WTC11 (cell line): ENCODE measurements around the gene ELAC2. TPM values are rescaled to one million over a fixed set of nuclear protein-coding genes. Genes with fewer than 3 reads are reported as not detected.
A peak's percentile ranks its signal among the peaks of the same experiment; 100 is the strongest.

Experiments used
- ATAC-seq: fragments of 200-7000 bp; cut with Tn5 transposase; 2 replicates; pipeline ENCODE4 v1.10.0; 2021; ENCODE audit warnings: mild to moderate bottlenecking, moderate library complexity
- CTCF ChIA-PET: fragments of 300-600 bp; sonication (Branson Sonifier 250); formaldehyde crosslinking; loops from one replicate; lab custom pipeline; 2021; ENCODE audit warnings: antibody characterized with exemption; lab: Charles Lee
- POLR2A ChIA-PET: fragments of 350-600 bp; sonication (Branson Sonifier 250); formaldehyde crosslinking; loops from one replicate; lab custom pipeline; 2021; ENCODE audit warnings: antibody characterized with exemption; lab: Charles Lee
- DNase-seq: peaks from one replicate; pipeline ENCODE4 v3.0.0; 2021; ENCODE audit warnings: low spot score
- H3K27ac Mint-ChIP-seq: 2 replicates; pipeline ENCODE4 v1.8.0; 2021; ENCODE audit warnings: mixed read lengths
- H3K27me3 Mint-ChIP-seq: 2 replicates; pipeline ENCODE4 v1.8.0; 2021; ENCODE audit warnings: low read depth, mild to moderate bottlenecking, moderate library complexity, mixed read lengths
- H3K36me3 Mint-ChIP-seq: 2 replicates; pipeline ENCODE4 v1.8.0; 2021; ENCODE audit warnings: mixed read lengths
- H3K4me1 Mint-ChIP-seq: 2 replicates; pipeline ENCODE4 v1.8.0; 2022; ENCODE audit warnings: mixed read lengths
- H3K4me3 Mint-ChIP-seq: 2 replicates; pipeline ENCODE4 v1.8.0; 2021; ENCODE audit warnings: mild to moderate bottlenecking, moderate library complexity, mixed read lengths
- H3K9me3 Mint-ChIP-seq: 2 replicates; pipeline ENCODE4 v1.8.0; 2021; ENCODE audit warnings: mixed read lengths
- EMX1 ChIP-seq: fragments of 250-450 bp; sonication (Bioruptor Pico); IDR thresholded peaks from 2 replicates; pipeline ENCODE4 v1.8.0; 2021; ENCODE audit warnings: mild to moderate bottlenecking
- GABPB1 ChIP-seq: sonication (generic); formaldehyde crosslinking; IDR thresholded peaks from 2 replicates; pipeline ENCODE4 v1.8.1; 2023; ENCODE audit warnings: mild to moderate bottlenecking, missing genetic modification reagents
- NFATC4 ChIP-seq: fragments of 250-450 bp; sonication (Bioruptor Pico); IDR thresholded peaks from 2 replicates; pipeline ENCODE4 v1.9.0; 2021; ENCODE audit warnings: mild to moderate bottlenecking
- NFE2L1 ChIP-seq: sonication (generic); formaldehyde crosslinking; IDR thresholded peaks from 2 replicates; pipeline ENCODE4 v1.8.1; 2023; ENCODE audit warnings: missing genetic modification reagents
- NFYB ChIP-seq: sonication (generic); formaldehyde crosslinking; conservative IDR thresholded peaks from 2 replicates; pipeline ENCODE4 v1.8.0; 2022; ENCODE audit warnings: low read depth, missing genetic modification reagents
- NR1H2 ChIP-seq: sonication (generic); formaldehyde crosslinking; IDR thresholded peaks from 2 replicates; pipeline ENCODE4 v1.9.0; 2021; ENCODE audit warnings: mild to moderate bottlenecking, moderate library complexity, missing genetic modification reagents
- NR3C1 ChIP-seq: sonication (generic); formaldehyde crosslinking; conservative IDR thresholded peaks from 2 replicates; pipeline ENCODE4 v1.8.1; 2023; ENCODE audit warnings: low read depth, mild to moderate bottlenecking, missing genetic modification reagents
- RORB ChIP-seq: fragments of 250-450 bp; sonication (Bioruptor Pico); IDR thresholded peaks from 2 replicates; pipeline ENCODE4 v1.9.0; 2021; ENCODE audit warnings: mild to moderate bottlenecking
- ZNF121 ChIP-seq: sonication (generic); formaldehyde crosslinking; IDR thresholded peaks from 2 replicates; pipeline ENCODE4 v1.8.0; 2023; ENCODE audit warnings: missing genetic modification reagents
- ZNF671 ChIP-seq: fragments of 250-450 bp; sonication (Bioruptor Pico); IDR thresholded peaks from 2 replicates; pipeline ENCODE4 v1.8.0; 2021; ENCODE audit warnings: mild to moderate bottlenecking
- total RNA-seq: library from RNA; stranded (reverse); gene quantifications from 3 replicates; pipeline ENCODE4 v1.2.3, GENCODE V29; 2021
- TF ChIP-seq, protein P1 (sequence below): sonication (generic); formaldehyde crosslinking; IDR thresholded peaks from 2 replicates; pipeline ENCODE4 v1.8.0; 2023; ENCODE audit warnings: missing genetic modification reagents
- TF ChIP-seq, protein P2 (sequence below): sonication (generic); formaldehyde crosslinking; IDR thresholded peaks from 2 replicates; pipeline ENCODE4 v1.8.0; 2023; ENCODE audit warnings: missing genetic modification reagents, mild to moderate bottlenecking, borderline replicate concordance
- TF ChIP-seq, protein P3 (sequence below): sonication (generic); formaldehyde crosslinking; IDR thresholded peaks from 2 replicates; pipeline ENCODE4 v1.8.1; 2022; ENCODE audit warnings: low read depth, missing genetic modification reagents, borderline replicate concordance
- TF ChIP-seq, protein P4 (sequence below): sonication (generic); formaldehyde crosslinking; IDR thresholded peaks from 2 replicates; pipeline ENCODE4 v1.8.1; 2023; ENCODE audit warnings: mild to moderate bottlenecking, missing genetic modification reagents
- TF ChIP-seq, protein P5 (sequence below): sonication (generic); formaldehyde crosslinking; IDR thresholded peaks from 2 replicates; pipeline ENCODE4 v1.8.1; 2023; ENCODE audit warnings: mild to moderate bottlenecking, missing genetic modification reagents, moderate library complexity
- TF ChIP-seq, protein P6 (sequence below): sonication (generic); formaldehyde crosslinking; IDR thresholded peaks from 2 replicates; pipeline ENCODE4 v1.8.1; 2022; ENCODE audit warnings: mild to moderate bottlenecking, missing genetic modification reagents, moderate library complexity, borderline replicate concordance
- TF ChIP-seq, protein P7 (sequence below): sonication (generic); formaldehyde crosslinking; conservative IDR thresholded peaks from 2 replicates; pipeline ENCODE4 v1.8.1; 2022; ENCODE audit warnings: mild to moderate bottlenecking, missing genetic modification reagents

Gene ELAC2
- total RNA-seq, 1 experiment from 2014 or later = 86.9 TPM

DNA sequence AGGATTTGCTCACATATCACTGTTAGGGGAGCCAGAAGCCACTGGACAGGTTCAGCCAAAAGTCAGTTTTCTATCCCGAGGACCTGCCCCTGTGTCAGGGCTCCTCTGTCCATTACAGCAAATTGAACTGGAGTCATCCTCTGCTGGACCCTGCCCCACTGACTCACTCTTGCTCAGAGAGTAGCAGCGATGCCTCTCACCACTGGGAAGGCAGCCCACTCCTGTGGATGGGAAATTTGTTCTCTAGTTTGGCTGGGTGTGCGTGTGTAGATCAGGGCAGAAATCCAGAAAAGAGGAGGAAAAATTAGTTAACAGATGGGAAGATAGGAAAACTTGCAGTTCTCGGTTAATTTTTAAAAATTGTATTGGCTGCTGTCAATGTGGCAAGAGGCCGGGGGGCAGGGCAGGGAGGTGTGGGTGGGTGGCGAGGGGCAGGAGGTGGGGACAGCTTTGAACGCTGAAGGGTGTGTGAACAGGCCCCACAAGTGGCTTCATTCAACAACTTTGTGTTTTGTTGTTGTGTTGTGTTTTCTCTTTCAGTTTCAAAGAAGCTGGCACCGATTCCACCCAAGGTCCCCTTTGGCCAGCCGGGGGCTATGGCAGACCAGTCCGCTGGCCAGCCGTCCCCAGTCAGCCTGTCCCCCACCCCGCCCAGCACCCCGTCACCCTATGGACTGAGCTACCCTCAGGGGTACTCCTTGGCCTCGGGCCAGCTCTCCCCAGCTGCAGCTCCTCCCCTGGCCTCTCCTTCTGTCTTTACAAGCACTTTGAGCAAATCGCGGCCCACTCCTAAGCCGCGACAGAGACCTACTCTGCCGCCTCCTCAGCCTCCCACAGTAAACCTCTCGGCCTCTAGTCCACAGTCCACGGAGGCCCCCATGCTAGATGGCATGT, 33.6 kb downstream of the ELAC2 start:
- ATAC-seq = no peak
- CTCF ChIA-PET = interaction anchor here (1.8 kb wide), 1 partner anchor 242 kb away, joined by 5 read pairs; no protein-coding TSS in a partner anchor
- Mint-ChIP-seq H3K9me3 (no peaks in the 10 kb centered on the region), H3K27me3 (no peaks in the 10 kb centered on the region)
- TF ChIP-seq NFE2L1 (no peak), RORB (no peak), EMX1 (CRISPR knock-in tag) (no peak), NR1H2 (no peak), NFYB (CRISPR knock-in tag) (no peak), GABPB1 (no peak), ZNF121 (CRISPR knock-in tag) (no peak), NR3C1 (no peak), NFATC4 (CRISPR knock-in tag) (no peak), ZNF671 (no peak)
- TF ChIP-seq, protein P1, sequence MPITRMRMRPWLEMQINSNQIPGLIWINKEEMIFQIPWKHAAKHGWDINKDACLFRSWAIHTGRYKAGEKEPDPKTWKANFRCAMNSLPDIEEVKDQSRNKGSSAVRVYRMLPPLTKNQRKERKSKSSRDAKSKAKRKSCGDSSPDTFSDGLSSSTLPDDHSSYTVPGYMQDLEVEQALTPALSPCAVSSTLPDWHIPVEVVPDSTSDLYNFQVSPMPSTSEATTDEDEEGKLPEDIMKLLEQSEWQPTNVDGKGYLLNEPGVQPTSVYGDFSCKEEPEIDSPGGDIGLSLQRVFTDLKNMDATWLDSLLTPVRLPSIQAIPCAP (CRISPR knock-in tag) = no peak
- TF ChIP-seq, protein P2, sequence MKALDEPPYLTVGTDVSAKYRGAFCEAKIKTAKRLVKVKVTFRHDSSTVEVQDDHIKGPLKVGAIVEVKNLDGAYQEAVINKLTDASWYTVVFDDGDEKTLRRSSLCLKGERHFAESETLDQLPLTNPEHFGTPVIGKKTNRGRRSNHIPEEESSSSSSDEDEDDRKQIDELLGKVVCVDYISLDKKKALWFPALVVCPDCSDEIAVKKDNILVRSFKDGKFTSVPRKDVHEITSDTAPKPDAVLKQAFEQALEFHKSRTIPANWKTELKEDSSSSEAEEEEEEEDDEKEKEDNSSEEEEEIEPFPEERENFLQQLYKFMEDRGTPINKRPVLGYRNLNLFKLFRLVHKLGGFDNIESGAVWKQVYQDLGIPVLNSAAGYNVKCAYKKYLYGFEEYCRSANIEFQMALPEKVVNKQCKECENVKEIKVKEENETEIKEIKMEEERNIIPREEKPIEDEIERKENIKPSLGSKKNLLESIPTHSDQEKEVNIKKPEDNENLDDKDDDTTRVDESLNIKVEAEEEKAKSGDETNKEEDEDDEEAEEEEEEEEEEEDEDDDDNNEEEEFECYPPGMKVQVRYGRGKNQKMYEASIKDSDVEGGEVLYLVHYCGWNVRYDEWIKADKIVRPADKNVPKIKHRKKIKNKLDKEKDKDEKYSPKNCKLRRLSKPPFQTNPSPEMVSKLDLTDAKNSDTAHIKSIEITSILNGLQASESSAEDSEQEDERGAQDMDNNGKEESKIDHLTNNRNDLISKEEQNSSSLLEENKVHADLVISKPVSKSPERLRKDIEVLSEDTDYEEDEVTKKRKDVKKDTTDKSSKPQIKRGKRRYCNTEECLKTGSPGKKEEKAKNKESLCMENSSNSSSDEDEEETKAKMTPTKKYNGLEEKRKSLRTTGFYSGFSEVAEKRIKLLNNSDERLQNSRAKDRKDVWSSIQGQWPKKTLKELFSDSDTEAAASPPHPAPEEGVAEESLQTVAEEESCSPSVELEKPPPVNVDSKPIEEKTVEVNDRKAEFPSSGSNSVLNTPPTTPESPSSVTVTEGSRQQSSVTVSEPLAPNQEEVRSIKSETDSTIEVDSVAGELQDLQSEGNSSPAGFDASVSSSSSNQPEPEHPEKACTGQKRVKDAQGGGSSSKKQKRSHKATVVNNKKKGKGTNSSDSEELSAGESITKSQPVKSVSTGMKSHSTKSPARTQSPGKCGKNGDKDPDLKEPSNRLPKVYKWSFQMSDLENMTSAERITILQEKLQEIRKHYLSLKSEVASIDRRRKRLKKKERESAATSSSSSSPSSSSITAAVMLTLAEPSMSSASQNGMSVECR (CRISPR knock-in tag) = no peak
- TF ChIP-seq, protein P3, sequence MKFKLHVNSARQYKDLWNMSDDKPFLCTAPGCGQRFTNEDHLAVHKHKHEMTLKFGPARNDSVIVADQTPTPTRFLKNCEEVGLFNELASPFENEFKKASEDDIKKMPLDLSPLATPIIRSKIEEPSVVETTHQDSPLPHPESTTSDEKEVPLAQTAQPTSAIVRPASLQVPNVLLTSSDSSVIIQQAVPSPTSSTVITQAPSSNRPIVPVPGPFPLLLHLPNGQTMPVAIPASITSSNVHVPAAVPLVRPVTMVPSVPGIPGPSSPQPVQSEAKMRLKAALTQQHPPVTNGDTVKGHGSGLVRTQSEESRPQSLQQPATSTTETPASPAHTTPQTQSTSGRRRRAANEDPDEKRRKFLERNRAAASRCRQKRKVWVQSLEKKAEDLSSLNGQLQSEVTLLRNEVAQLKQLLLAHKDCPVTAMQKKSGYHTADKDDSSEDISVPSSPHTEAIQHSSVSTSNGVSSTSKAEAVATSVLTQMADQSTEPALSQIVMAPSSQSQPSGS (CRISPR knock-in tag) = no peak
- TF ChIP-seq, protein P4, sequence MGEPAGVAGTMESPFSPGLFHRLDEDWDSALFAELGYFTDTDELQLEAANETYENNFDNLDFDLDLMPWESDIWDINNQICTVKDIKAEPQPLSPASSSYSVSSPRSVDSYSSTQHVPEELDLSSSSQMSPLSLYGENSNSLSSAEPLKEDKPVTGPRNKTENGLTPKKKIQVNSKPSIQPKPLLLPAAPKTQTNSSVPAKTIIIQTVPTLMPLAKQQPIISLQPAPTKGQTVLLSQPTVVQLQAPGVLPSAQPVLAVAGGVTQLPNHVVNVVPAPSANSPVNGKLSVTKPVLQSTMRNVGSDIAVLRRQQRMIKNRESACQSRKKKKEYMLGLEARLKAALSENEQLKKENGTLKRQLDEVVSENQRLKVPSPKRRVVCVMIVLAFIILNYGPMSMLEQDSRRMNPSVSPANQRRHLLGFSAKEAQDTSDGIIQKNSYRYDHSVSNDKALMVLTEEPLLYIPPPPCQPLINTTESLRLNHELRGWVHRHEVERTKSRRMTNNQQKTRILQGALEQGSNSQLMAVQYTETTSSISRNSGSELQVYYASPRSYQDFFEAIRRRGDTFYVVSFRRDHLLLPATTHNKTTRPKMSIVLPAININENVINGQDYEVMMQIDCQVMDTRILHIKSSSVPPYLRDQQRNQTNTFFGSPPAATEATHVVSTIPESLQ = no peak
- TF ChIP-seq, protein P5, sequence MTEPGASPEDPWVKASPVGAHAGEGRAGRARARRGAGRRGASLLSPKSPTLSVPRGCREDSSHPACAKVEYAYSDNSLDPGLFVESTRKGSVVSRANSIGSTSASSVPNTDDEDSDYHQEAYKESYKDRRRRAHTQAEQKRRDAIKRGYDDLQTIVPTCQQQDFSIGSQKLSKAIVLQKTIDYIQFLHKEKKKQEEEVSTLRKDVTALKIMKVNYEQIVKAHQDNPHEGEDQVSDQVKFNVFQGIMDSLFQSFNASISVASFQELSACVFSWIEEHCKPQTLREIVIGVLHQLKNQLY (CRISPR knock-in tag) = no peak
- TF ChIP-seq, protein P6, sequence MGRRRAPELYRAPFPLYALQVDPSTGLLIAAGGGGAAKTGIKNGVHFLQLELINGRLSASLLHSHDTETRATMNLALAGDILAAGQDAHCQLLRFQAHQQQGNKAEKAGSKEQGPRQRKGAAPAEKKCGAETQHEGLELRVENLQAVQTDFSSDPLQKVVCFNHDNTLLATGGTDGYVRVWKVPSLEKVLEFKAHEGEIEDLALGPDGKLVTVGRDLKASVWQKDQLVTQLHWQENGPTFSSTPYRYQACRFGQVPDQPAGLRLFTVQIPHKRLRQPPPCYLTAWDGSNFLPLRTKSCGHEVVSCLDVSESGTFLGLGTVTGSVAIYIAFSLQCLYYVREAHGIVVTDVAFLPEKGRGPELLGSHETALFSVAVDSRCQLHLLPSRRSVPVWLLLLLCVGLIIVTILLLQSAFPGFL = no peak
- TF ChIP-seq, protein P7, sequence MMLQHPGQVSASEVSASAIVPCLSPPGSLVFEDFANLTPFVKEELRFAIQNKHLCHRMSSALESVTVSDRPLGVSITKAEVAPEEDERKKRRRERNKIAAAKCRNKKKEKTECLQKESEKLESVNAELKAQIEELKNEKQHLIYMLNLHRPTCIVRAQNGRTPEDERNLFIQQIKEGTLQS (CRISPR knock-in tag) = no peak
- TF ChIP-seq, all 79 proteins: peak for 0
- DNase-seq = no peak
- Mint-ChIP-seq H3K27ac (peak overlapping the region; percentile 88; the same call in 1 of the 2 replicates), H3K4me1 (peaks cover 30% of the 10 kb centered on the region), H3K36me3 (peaks cover 12% of the 10 kb centered on the region), H3K4me3 (no peak overlapping the region)
- POLR2A ChIA-PET = interaction anchor here (0.6 kb wide), 1 partner anchor 45 kb away, joined by 5 read pairs; no protein-coding TSS in a partner anchor
